ENCODE results near the gene PANK4.

- TF ChIP-seq CTCF (IDR thresholded peaks at IDR 0.05; ENCODE audit: insufficient read depth, low read length, poor library complexity, severe bottlenecking) (no peak), EZH2phosphoT487 (conservative IDR thresholded peaks at IDR 0.05; ENCODE audit: low read length) (no peak)
These were observed 13.5 kb downstream of the PANK4 start for GRCh38 chr1:2512862-2513421.
